GM13977 (cell line): ENCODE results near the gene GLT6D1.

Source experiments
- DNase-seq: peaks from one replicate; pipeline ENCODE4 v3.0.0; 2012; ENCODE audit warnings: low spot score
- in situ Hi-C: fragments of 300-500 bp; cut with MboI; formaldehyde crosslinking; loops from one replicate; pipeline ENCODE4 v1.12.0; 2022; ENCODE audit warnings: low sequenced_read_pairs, low pct_unique_long_range_greater_than_20kb, mixed read lengths, inconsistent platforms; ENCODE audit not compliant: unreplicated experiment
- TF ChIP-seq, protein P1 (sequence below): IDR thresholded peaks from 2 replicates; pipeline ENCODE4 v1.5.1; 2012; ENCODE audit warnings: mild to moderate bottlenecking, control low read depth; ENCODE audit not compliant: insufficient read depth; ENCODE audit errors: extremely low read depth, missing control alignments

GLT6D1 gene

GRCh38 chr9:135577256-135577655 lies 62.1 kb downstream of the GLT6D1 start:
- in situ Hi-C loops = no loop called here
- TF ChIP-seq, protein P1, sequence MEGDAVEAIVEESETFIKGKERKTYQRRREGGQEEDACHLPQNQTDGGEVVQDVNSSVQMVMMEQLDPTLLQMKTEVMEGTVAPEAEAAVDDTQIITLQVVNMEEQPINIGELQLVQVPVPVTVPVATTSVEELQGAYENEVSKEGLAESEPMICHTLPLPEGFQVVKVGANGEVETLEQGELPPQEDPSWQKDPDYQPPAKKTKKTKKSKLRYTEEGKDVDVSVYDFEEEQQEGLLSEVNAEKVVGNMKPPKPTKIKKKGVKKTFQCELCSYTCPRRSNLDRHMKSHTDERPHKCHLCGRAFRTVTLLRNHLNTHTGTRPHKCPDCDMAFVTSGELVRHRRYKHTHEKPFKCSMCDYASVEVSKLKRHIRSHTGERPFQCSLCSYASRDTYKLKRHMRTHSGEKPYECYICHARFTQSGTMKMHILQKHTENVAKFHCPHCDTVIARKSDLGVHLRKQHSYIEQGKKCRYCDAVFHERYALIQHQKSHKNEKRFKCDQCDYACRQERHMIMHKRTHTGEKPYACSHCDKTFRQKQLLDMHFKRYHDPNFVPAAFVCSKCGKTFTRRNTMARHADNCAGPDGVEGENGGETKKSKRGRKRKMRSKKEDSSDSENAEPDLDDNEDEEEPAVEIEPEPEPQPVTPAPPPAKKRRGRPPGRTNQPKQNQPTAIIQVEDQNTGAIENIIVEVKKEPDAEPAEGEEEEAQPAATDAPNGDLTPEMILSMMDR = no peak
- DNase-seq = no peak

GRCh38 chr9:135575995-135576631 lies 63.2 kb downstream of the GLT6D1 start:
- TF ChIP-seq, protein P1 = no peak
- in situ Hi-C loops = no loop called here
- no peak for DNase-seq

DNA sequence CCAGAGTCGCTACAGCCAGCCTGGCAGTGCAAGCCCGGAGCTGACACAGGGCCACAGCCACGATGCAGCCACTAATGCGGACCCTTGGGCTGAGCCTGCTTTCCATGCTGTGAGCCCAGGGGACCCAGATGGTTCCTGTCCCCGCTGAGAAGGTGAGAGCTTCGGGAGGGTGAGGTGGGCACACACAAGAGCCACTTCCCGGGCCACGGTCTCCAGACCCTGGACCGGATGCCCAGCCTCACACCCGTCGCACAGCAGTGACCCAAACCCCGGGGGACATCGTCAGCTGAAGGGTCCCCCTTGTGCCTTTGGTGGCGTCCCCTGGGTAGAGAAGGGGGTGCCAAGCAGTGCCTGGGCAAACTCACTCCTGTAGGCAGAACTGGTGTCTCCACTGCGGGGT lies 64.4 kb downstream of the GLT6D1 start:
- DNase-seq = no peak
- in situ Hi-C loops = no loop called here
- TF ChIP-seq, protein P1 = no peak

- in situ Hi-C loops = no loop called here
- TF ChIP-seq, protein P1 = no peak
- DNase-seq = no peak
Observed at GRCh38 chr9:135574331-135574730, 65.0 kb downstream of the GLT6D1 start.
